ENCODE results near the gene GALNT9.
"Not testable (repeated sequence)": the region's sequence is repeated elsewhere in the genome, so short reads cannot be mapped to it uniquely, and the experiment has no call there.

The GALNT9 gene

GRCh38 chr12:132196038-132196872 is 133.1 kb downstream of the GALNT9 start:
- FAIRE-seq: no peak
- TF ChIP-seq, protein P1, sequence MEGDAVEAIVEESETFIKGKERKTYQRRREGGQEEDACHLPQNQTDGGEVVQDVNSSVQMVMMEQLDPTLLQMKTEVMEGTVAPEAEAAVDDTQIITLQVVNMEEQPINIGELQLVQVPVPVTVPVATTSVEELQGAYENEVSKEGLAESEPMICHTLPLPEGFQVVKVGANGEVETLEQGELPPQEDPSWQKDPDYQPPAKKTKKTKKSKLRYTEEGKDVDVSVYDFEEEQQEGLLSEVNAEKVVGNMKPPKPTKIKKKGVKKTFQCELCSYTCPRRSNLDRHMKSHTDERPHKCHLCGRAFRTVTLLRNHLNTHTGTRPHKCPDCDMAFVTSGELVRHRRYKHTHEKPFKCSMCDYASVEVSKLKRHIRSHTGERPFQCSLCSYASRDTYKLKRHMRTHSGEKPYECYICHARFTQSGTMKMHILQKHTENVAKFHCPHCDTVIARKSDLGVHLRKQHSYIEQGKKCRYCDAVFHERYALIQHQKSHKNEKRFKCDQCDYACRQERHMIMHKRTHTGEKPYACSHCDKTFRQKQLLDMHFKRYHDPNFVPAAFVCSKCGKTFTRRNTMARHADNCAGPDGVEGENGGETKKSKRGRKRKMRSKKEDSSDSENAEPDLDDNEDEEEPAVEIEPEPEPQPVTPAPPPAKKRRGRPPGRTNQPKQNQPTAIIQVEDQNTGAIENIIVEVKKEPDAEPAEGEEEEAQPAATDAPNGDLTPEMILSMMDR (IDR thresholded peaks at IDR 0.05; ENCODE audit: insufficient read depth, missing control alignments): no peak
- DNase-seq (ENCODE audit: insufficient read length, low spot score): no peak

DNA sequence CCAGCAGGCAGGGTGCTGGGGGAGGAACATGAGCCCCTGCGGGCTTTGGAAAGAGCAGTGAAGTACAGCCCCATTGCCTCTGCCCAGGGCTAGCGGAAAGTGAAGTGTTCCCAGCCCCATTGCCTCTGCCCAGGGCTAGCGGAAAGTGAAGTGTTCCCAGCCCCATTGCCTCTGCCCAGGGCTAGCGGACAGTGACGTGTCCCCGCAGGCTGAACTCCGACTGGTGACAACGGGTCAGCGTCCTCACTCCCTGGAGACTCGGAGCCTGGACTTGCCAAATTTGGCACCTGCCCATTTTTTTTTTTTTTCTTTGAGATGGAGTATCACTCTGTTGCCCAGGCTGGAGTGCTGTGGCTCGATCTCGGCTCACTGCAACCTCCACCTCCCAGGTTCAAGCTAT is 134.1 kb downstream of the GALNT9 start:
- FAIRE-seq; DNase-seq (ENCODE audit: insufficient read length, low spot score): not testable (repeated sequence)

DNA sequence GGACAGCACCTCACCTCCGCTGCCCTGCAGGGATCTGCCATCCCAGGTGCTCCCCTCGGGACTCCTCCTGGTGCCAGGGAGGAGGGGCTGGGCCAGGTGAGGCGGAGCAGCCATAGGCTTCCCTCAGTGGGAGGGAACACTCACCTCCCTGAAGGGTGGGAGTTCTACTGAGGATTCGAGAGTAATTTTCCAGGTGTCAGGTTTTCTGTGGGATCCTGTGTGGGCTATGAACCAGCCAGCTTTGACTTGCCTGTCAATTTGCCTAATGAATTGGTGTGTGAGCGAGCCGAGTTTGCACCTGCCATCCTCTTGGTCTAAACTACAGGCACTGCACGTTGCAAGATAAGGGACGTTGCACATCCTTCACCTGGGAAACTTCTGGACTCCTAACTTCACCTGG is 134.8 kb downstream of the GALNT9 start:
- TF ChIP-seq, protein P1 (IDR thresholded peaks at IDR 0.05; ENCODE audit: insufficient read depth, missing control alignments): no peak
- DNase-seq (ENCODE audit: insufficient read length, low spot score) (no peak), FAIRE-seq (no peak)

- TF ChIP-seq, protein P1 (IDR thresholded peaks at IDR 0.05; ENCODE audit: insufficient read depth, missing control alignments): no peak
- FAIRE-seq (no peak), DNase-seq (ENCODE audit: insufficient read length, low spot score) (no peak)
Observed at GRCh38 chr12:132194056-132194455, 135.3 kb downstream of the GALNT9 start.

DNA sequence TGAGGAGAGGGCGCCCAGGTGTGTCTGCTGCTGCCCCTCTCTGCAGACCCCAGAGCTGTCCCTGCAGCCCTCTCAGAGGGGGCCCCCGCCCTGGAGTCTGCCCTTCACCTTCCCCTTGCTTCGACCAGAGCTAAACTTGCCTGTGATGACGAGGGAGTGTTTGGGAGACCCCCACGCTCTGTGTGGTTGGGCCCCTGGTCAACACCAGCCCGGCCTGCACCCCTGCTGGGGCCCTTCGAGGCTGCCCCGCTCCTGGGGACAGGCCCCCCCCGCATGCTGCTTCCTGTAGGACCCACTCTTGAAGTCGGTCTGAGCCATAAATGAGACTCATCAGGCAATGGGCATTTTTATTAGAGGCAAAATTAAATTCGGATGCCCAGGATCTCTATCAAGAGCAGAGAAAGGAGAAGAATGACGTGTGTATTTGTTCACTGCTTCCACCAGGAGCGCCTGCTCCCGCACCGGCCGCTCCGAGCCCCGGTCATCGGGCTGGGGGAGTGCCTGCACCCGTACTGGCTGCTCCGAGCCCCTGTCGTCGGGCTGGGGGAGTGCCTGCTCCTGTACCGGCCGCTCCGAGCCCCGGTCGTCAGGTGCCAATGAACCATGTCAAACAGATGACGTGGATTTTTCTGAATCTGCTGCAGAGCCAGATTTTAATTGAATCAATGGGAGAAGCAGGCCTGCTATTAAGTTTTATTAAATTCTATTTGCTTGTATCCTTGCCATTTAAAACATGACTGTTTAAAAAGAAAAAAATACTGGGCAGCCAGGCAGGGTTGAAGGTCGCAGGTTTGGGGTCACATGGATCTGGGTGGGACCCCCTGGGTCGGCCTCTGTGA is 137.5 kb downstream of the GALNT9 start:
- DNase-seq (ENCODE audit: insufficient read length, low spot score) (no peak), FAIRE-seq (no peak)
- TF ChIP-seq, protein P1 (IDR thresholded peaks at IDR 0.05; ENCODE audit: insufficient read depth, missing control alignments): no peak

DNA sequence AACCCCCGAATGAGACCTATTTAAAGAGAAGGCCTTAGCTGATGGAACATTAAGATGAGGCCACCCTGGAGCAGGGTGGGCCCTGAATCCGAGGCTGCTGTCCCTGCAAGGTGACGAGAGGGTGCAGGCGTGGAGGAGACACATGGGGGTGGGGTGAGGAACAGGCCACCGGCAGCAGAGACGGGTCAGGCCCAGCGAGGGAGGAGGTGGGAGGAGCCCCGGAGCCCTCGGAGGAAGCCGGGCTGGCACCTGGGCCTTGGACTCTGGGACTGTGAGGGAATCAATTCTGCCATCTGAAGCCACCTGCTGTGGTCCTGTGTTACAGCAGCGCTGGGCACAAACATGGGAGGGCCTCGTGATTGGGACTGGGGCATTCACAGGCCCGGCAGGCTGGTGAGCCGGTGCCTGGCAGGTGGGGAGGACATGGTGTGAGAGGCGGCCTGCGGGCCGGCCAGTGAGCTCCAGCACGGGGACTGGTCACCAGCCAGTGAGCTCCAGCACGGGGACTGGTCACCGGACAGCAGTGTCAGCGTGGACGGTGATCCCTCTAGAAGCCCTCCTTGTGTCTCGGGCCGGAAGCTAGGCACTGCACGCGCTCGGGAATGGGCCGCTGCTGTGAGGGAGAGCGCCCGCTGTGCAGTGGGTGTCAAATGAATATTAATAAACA is 138.4 kb downstream of the GALNT9 start:
- FAIRE-seq (no peak), DNase-seq (ENCODE audit: insufficient read length, low spot score) (no peak)
- TF ChIP-seq, protein P1 (IDR thresholded peaks at IDR 0.05; ENCODE audit: insufficient read depth, missing control alignments): no peak

DNA sequence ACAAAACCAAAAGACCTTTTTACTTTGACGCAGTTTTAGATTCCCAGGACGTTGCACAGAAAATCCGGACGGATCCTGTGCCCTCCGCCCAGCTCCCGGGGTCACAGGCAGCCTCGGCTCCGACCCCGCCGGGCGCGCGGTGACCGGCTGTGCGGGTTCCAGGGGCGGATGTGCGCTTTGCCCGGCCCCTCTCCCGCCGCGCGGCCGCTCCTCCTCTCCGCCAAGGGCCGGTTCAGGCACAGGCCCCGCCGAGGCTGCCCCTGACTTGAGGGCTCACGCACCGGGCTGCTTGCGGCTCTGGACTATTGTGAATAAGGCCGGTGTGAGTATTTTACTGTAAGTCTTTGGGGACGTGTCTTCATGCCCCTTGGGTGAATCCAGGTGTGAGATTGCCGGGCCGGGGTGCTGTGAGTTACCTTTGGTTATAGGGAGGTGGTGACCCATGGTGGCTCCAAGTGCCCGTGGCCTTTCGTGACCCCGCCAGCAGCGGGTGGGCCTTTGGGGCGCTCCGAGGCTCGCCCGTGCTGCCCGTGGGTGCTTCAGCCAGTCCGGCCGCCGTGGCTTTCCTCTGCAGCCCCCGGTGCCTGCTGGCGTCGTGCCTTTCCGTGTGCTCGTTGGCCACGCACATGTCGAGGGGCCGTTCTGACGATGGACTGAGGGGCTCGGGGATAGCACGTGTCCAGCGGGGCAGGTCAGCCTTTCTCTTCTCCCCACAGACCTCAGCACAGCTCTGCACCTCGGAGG is 139.2 kb downstream of the GALNT9 start:
- DNase-seq (ENCODE audit: insufficient read length, low spot score) (no peak), FAIRE-seq (no peak)
- TF ChIP-seq, protein P1 (IDR thresholded peaks at IDR 0.05; ENCODE audit: insufficient read depth, missing control alignments): no peak
